GM12865 (cell line): ENCODE data around the gene HSPA1B.

Source experiments
- DNase-seq: peaks from one replicate; pipeline ENCODE4 v3.0.0; 2010; ENCODE audit warnings: low read depth
- H3K4me3 ChIP-seq: 2 replicates; pipeline ENCODE4 v1.5.1; 2011; ENCODE audit warnings: mild to moderate bottlenecking, low read depth, low read length, control low read depth
- TF ChIP-seq, protein P1 (sequence below): IDR thresholded peaks from 2 replicates; pipeline ENCODE4 v1.5.1; 2011; ENCODE audit warnings: low read length, control low read depth, low read depth, inconsistent platforms; ENCODE audit not compliant: insufficient read depth; ENCODE audit errors: missing control alignments

The HSPA1B gene

DNA sequence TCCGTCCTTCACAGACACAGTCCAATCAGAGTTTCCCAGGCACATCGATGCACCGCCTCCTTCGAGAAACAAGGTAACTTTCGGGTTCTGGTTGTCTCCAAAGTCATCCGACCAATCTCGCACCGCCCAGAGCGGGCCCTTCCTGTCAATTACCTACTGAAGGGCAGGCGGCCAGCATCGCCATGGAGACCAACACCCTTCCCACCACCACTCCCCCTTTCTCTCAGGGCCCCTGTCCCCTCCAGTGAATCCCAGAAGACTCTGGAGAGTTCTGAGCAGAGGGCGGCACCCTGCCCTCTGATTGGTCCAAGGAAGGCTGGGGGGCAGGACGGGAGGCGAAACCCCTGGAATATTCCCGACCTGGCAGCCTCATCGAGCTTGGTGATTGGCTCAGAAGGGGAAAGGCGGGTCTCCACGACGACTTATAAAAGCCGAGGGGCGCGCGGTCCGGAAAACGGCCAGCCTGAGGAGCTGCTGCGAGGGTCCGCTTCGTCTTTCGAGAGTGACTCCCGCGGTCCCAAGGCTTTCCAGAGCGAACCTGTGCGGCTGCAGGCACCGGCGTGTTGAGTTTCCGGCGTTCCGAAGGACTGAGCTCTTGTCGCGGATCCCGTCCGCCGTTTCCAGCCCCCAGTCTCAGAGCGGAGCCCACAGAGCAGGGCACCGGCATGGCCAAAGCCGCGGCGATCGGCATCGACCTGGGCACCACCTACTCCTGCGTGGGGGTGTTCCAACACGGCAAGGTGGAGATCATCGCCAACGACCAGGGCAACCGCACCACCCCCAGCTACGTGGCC is at the start of gene HSPA1B:
TSS of gene HSPA1B (plus strand) at position 453 of the 794 bp plus-strand sequence. CDS start at position 666, 213 bp downstream.
- peak within 1 kb of the TSS; percentile 78 for H3K4me3 ChIP-seq
- TF ChIP-seq, protein P1, sequence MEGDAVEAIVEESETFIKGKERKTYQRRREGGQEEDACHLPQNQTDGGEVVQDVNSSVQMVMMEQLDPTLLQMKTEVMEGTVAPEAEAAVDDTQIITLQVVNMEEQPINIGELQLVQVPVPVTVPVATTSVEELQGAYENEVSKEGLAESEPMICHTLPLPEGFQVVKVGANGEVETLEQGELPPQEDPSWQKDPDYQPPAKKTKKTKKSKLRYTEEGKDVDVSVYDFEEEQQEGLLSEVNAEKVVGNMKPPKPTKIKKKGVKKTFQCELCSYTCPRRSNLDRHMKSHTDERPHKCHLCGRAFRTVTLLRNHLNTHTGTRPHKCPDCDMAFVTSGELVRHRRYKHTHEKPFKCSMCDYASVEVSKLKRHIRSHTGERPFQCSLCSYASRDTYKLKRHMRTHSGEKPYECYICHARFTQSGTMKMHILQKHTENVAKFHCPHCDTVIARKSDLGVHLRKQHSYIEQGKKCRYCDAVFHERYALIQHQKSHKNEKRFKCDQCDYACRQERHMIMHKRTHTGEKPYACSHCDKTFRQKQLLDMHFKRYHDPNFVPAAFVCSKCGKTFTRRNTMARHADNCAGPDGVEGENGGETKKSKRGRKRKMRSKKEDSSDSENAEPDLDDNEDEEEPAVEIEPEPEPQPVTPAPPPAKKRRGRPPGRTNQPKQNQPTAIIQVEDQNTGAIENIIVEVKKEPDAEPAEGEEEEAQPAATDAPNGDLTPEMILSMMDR, result no peak
- peak; percentile 99 for DNase-seq

DNA sequence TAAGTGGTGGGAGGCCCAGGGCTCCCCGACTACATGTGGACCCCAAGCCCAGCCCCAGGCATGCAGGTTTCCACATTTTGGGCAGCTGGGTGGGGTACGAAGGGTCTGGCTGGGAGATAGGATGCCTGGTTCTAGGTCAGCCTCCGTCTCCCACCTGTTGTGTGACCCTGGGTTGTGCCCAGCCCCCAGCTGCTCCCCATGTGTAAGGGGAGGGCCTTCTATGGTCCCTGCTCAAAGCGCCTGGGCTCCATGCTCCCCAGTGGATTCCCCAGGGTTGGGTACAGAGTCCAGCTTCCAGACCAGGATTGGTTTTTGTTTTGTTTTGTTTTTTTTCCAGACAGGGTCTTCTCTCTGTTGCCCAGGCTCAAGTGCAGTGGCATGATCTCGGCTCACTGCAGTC is 49.3 kb upstream of the HSPA1B start:
- no peak for DNase-seq
- no peak overlapping the region for H3K4me3 ChIP-seq
- TF ChIP-seq, protein P1, result no peak

DNA sequence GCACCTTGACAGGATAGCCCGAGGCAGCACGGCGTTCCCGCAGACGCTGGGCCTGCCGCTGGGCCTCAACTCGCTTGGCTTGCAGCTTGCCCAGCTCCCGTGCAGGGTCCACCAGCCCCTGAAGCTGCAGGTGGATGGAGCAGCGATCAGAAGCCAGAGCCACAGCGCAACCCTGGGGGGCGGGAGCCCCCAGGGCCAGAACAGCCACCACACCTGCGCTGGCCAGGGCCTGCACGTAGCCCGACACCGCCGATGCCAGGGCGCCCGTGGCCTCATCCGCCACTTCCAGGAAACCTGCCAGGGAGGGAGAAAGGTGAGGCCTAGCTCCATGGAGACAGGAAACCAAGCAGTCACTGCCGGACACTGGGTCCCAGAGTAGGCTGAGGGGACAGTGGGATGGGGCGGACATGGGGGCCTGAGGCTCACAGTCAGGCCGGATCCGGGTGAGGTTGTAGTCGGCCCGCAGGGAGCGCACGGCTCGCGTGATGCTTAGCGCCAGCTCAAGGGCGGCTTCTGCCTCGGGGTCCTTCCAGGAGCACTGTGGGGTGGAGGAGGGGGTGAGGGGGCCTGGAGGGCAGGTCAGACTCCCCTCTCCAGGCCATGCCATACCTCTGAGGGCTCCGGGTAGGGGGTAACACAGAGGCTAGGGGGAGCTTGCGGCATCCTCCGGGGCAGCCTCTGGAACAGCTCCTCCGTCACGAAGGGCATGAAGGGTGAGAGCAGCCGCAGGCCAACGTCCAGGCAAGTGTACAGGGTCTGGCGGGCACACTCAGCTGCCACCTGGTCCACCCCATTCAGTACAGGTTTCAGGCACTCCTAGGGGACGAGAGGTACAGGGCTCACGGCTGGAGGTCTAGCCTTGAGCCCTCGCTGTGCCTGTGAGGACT is 48.3 kb upstream of the HSPA1B start:
- H3K4me3 ChIP-seq, result no peak overlapping the region
- DNase-seq, result no peak
- TF ChIP-seq, protein P1, result no peak

DNA sequence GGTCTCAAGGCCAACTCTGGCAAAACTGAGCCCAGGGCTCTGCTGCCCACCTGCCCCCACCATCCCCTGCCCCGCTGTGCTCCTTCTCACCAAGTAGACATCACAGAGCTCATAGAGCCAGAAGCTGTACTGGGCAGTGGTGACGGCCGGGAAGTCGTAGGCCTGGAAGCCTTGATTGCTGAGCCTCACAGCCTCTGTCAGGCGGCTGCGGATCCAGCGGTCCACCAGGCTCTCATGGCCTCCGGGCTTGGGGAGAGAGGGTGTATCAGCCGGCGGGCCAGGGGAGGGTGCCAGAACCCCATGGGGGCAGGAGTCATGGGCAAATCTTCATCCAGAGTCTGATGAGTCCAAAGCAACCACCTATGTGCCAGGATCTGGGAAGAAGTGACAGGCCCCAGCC is 47.6 kb upstream of the HSPA1B start:
- no peak for DNase-seq
- H3K4me3 ChIP-seq, result no peak overlapping the region
- TF ChIP-seq, protein P1, result no peak

DNA sequence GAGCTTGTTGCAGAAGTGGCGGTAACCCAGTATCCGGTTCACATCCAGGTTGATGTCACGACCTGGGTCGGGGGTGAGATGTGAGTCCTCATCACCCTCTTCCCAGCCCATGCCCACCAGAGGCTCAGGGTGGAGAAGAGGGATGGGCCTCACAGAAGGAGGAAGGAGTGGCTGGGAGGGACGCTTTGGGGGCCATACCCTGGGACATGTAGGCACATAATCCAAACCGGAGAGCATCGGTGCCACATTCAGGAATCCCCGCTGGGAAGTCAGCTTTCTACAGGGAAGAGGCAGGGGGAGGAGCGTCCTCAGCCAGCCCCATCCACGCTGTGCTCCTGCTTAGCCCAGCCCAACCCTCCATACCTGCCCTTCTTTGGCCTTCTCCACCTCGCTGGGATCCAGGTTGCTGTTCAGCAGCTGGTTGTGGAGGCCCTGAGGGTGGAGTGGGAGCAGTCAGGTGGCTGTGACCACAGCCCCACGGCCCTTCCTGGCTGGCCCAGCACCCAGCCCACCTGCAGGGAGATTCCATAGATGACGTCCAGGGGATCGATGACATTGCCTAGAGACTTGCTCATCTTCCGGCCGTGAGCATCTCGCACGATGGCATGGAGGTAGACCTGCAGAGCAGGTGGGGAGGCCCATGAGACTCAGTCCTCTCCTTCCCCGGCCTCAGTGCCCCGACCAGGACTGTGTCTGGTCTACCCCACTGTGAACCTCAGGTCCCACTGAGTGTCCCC is 46.9 kb upstream of the HSPA1B start:
- TF ChIP-seq, protein P1, result no peak
- H3K4me3 ChIP-seq, result no peak overlapping the region
- DNase-seq, result no peak

DNA sequence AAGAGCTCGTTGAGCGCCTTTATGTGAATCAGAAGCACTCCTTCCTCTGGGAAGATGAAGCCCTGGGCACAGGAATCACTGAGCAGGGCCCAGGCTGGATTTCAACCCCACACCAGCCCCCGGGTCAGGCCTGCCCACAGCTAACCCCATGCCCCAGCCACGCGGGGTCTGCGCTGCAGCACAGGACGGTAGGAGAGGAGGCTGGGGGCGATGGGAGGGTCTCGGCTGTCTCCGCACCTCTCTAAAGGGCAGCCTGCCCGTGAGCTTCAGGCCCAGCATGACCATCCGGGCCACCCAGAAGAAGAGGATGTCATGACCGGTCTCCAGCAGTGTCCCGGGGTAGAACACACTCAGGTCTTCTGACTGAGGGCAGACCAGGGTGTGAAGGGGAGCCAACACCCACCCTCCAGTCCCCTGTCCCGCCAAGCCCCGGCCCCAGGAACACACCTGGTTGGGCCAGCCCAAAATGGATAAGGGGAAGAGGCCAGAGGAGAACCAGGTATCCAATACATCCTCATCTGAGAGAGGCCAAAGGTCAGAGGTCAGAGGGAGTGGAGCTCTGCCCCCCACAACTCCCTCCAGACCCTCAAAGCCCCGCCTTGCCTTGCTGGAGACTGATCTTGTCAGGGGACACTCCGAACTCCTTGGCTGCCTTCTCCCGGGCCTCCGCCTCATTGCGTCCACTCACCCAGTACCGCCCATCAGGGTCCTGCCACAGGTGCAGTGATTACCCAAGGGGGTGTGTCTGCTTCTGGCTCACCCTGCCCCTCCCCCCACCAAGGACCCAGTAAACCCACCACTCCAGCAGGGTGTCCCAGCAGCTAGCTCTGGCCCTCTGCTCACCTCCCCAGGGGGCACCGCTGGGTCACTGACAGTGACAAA is 46.1 kb upstream of the HSPA1B start:
- TF ChIP-seq, protein P1, result no peak
- no peak for DNase-seq
- no peak overlapping the region for H3K4me3 ChIP-seq
